Upper lobe of left lung (tissue), 4 donors: ENCODE results near the gene CHCHD2.
A peak's percentile ranks its signal among the peaks of the same experiment; 100 is the strongest.

Experiments
- CTCF ChIP-seq, 6 experiments: fragments of 450-650 bp in 4 of 6; fragments of 200-600 bp in 2 of 6; sonication (generic) in 2 of 6; IDR thresholded peaks; one replicate each; pipeline ENCODE4 v1.5.1; 2016 to 2019; ENCODE audit warnings: antibody characterized with exemption in 6 of 6
- EP300 ChIP-seq, 4 donors: sonication (generic); formaldehyde crosslinking; IDR thresholded peaks; one replicate each; pipeline ENCODE4 v1.5.1; 2017; ENCODE audit warnings: antibody characterized with exemption in 4 of 4, control low read depth in 2 of 4
- POLR2A ChIP-seq, 4 donors: fragments of 450-650 bp; IDR thresholded peaks; one replicate each; pipeline ENCODE4 v1.5.1; 2016 to 2017; ENCODE audit warnings: antibody characterized with exemption in 4 of 4, mild to moderate bottlenecking in 2 of 4
- POLR2AphosphoS5 ChIP-seq, 2 donors: sonication (generic); formaldehyde crosslinking; IDR thresholded peaks; one replicate each; pipeline ENCODE4 v1.5.1; 2017; ENCODE audit warnings: antibody characterized with exemption in 2 of 2

DNA sequence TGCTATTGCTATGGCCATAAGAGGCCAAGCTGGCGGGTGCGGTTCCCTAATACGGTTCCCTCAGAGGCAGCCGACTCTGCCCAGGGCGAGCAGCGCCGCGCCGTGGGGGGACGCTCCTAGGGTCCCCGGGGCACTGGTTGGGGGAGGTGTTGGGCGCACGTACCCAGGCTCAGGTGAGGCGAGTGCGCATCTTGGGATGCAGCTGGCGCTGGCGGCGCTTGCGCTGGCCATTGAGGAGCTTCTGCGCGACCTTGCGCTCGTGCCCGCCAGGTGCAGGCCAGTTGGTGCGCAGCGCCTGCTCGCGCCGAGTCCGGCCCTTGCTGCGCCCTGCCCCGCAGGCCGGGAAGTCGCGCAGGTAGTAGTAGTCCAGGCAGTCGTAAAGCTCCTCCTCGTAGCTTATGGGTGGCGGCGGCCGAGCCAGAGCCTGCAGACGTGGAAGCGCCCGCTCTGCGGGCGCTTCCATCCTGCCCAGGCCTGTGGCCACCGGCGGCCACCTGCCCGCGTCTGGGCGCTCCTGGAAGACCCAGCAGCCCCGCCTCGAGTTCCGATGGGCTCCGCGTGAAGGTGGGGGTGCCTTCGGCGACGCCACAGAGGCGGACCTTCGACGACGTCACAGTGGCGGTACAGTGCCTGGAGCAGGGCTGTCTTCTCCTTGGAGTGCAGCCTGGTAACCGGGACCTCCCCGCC is 9.7 kb upstream of the CHCHD2 start, which contains the start of gene NUPR2:
- TF ChIP-seq CTCF (IDR thresholded peaks at IDR 0.05) (peak in 1 of 6 experiments; percentile 8), EP300 (IDR thresholded peaks at IDR 0.05) (no peak), POLR2A (IDR thresholded peaks at IDR 0.05) (no peak), POLR2AphosphoS5 (IDR thresholded peaks at IDR 0.05) (no peak)
